A549 (cell line): ENCODE results near the gene PTPRF.

Experiments used
- CHD2 ChIP-seq: fragments of 150-350 bp; IDR thresholded peaks from 2 replicates; pipeline ENCODE4 v1.6.1; 2014; ENCODE audit warnings: low read length; ENCODE audit not compliant: partially characterized antibody
- KDM5A ChIP-seq: fragments of 200-600 bp; sonication (generic); IDR thresholded peaks from 2 replicates; pipeline ENCODE4 v1.6.1; 2016; ENCODE audit warnings: antibody characterized with exemption, mild to moderate bottlenecking
- POLR2A ChIP-seq: IDR thresholded peaks from 2 replicates; pipeline ENCODE4 v1.6.1; 2012; ENCODE audit warnings: mild to moderate bottlenecking, low read length
- RCOR1 ChIP-seq: fragments of 150-350 bp; IDR thresholded peaks from 2 replicates; pipeline ENCODE4 v1.6.1; 2014; ENCODE audit warnings: antibody characterized with exemption, low read length, low read depth
- TF ChIP-seq, protein P1 (sequence below): fragments of >200 bp; sonication (Bioruptor Twin); formaldehyde crosslinking; IDR thresholded peaks from 3 replicates; pipeline ENCODE4 v1.5.1; 2016
- TF ChIP-seq, protein P2 (sequence below): IDR thresholded peaks from 2 replicates; pipeline ENCODE4 v1.6.1; 2012
- TF ChIP-seq, protein P3 (sequence below): IDR thresholded peaks from 2 replicates; pipeline ENCODE4 v1.6.1; 2012

DNA sequence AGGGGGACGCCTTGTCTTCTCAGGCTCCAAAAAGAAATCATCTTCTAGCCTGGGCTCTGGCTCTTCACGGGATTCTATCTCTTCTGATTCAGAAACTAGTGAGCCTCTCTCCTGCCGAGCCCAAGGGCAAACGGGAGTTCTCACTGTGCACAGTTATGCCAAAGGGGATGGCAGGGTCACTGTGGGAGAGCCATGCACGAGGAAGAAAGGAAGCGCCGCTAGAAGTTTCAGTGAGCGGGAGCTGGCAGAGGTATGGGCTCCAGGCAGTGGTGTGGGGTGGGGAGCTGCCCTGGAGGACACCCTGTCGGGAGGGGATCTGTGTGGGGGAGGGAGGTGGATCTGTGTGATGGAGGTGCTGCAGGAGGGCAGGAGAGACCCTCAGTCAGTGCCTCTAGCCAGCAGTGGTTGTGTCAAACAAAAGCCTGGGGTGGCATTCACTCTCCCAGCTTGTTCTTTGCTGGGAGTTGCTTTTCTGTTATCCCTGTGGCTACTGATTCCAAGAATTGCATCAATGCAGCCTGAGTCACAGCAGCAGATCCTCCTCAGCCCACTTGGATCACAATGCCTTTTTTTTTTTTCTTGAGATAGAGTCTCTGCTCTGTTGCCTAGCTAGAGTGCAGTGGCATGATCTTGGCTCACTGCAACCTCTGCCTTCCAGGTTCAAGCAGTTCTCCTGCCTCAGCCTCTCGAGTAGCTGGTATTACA lies 141.1 kb downstream of the PTPRF start:
- TF ChIP-seq, protein P1, sequence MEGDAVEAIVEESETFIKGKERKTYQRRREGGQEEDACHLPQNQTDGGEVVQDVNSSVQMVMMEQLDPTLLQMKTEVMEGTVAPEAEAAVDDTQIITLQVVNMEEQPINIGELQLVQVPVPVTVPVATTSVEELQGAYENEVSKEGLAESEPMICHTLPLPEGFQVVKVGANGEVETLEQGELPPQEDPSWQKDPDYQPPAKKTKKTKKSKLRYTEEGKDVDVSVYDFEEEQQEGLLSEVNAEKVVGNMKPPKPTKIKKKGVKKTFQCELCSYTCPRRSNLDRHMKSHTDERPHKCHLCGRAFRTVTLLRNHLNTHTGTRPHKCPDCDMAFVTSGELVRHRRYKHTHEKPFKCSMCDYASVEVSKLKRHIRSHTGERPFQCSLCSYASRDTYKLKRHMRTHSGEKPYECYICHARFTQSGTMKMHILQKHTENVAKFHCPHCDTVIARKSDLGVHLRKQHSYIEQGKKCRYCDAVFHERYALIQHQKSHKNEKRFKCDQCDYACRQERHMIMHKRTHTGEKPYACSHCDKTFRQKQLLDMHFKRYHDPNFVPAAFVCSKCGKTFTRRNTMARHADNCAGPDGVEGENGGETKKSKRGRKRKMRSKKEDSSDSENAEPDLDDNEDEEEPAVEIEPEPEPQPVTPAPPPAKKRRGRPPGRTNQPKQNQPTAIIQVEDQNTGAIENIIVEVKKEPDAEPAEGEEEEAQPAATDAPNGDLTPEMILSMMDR: no peak
- TF ChIP-seq, protein P2, sequence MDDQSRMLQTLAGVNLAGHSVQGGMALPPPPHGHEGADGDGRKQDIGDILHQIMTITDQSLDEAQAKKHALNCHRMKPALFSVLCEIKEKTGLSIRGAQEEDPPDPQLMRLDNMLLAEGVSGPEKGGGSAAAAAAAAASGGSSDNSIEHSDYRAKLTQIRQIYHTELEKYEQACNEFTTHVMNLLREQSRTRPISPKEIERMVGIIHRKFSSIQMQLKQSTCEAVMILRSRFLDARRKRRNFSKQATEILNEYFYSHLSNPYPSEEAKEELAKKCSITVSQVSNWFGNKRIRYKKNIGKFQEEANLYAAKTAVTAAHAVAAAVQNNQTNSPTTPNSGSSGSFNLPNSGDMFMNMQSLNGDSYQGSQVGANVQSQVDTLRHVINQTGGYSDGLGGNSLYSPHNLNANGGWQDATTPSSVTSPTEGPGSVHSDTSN: no peak
- TF ChIP-seq CHD2 (no peak), KDM5A (no peak), POLR2A (no peak), RCOR1 (no peak)
- TF ChIP-seq, protein P3, sequence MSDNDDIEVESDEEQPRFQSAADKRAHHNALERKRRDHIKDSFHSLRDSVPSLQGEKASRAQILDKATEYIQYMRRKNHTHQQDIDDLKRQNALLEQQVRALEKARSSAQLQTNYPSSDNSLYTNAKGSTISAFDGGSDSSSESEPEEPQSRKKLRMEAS: no peak
